Testis (tissue), 2 donors: ENCODE measurements around the gene TMSB10.

Source experiments
- POLR2A ChIP-seq: fragments of 450-650 bp; IDR thresholded peaks from one replicate; pipeline ENCODE4 v1.6.1; 2017; ENCODE audit warnings: antibody characterized with exemption, mild to moderate bottlenecking, moderate library complexity
- TF ChIP-seq, protein P1 (sequence below), 3 experiments: fragments of 450-650 bp in 2 of 3; fragments of 200-600 bp in 1 of 3; sonication (generic) in 1 of 3; IDR thresholded peaks; one replicate each; pipeline ENCODE4 v1.5.1; 2016 to 2019; ENCODE audit warnings: antibody characterized with exemption in 3 of 3, mild to moderate bottlenecking in 2 of 3, moderate library complexity in 1 of 3

DNA sequence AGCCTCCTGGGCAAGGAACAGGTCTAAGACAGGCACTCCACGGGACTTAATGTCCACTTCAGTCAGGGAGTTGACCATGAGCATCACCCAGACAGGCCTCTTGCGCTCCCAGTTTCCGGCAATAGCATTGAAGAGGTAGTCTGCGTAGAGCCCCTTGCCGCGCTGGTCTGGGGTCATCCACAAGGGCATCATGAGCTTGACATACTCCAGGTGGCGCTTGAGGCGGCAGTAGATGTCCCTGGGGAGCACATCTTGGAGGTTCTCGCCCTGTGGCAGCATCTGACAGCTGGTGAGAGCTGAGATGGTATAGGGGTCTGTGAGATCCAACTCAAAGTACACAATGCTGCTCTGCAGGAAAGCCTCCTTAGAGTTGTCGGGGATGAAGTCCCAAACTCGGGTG is 35.1 kb upstream of the TMSB10 start:
- TF ChIP-seq, protein P1, sequence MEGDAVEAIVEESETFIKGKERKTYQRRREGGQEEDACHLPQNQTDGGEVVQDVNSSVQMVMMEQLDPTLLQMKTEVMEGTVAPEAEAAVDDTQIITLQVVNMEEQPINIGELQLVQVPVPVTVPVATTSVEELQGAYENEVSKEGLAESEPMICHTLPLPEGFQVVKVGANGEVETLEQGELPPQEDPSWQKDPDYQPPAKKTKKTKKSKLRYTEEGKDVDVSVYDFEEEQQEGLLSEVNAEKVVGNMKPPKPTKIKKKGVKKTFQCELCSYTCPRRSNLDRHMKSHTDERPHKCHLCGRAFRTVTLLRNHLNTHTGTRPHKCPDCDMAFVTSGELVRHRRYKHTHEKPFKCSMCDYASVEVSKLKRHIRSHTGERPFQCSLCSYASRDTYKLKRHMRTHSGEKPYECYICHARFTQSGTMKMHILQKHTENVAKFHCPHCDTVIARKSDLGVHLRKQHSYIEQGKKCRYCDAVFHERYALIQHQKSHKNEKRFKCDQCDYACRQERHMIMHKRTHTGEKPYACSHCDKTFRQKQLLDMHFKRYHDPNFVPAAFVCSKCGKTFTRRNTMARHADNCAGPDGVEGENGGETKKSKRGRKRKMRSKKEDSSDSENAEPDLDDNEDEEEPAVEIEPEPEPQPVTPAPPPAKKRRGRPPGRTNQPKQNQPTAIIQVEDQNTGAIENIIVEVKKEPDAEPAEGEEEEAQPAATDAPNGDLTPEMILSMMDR (IDR thresholded peaks at IDR 0.05) = no peak
- no peak for TF ChIP-seq POLR2A
